ENCODE data around the gene IL1RN. TPM values are rescaled to one million over a fixed set of nuclear protein-coding genes. Genes with fewer than 3 reads are reported as not detected.

Gene IL1RN
- total RNA-seq, 1 donor from 2014 or later, result 11.0 TPM

- H3K27me3 Mint-ChIP-seq, result no peaks in the 10 kb centered on the region
- DNase-seq (ENCODE audit: extremely low spot score, unreplicated experiment), result no peak
- H3K4me3 Mint-ChIP-seq, result peak overlapping the region; percentile 10
- peak overlapping the region; percentile 51 for H3K27ac Mint-ChIP-seq
- peaks cover 21% of the 10 kb centered on the region for H3K4me1 Mint-ChIP-seq (ENCODE audit: unreplicated experiment)
- TF ChIP-seq CTCF (conservative IDR thresholded peaks at IDR 0.05), result no peak
- H3K9me3 Mint-ChIP-seq, result no peaks in the 10 kb centered on the region
- H3K36me3 Mint-ChIP-seq, result no peaks in the 10 kb centered on the region
These were observed 48.6 kb downstream of the IL1RN start for GRCh38 chr2:113175736-113176695.

- Mint-ChIP-seq H3K9me3 (no peaks in the 10 kb centered on the region), H3K27me3 (no peaks in the 10 kb centered on the region), H3K4me1 (ENCODE audit: unreplicated experiment) (peaks cover 21% of the 10 kb centered on the region), H3K4me3 (peak overlapping the region; percentile 10), H3K36me3 (no peaks in the 10 kb centered on the region), H3K27ac (peak overlapping the region; percentile 87)
- DNase-seq (ENCODE audit: extremely low spot score, unreplicated experiment), result no peak
- no peak for TF ChIP-seq CTCF (conservative IDR thresholded peaks at IDR 0.05)
These were observed 49.4 kb downstream of the IL1RN start for GRCh38 chr2:113176696-113177355.

- Mint-ChIP-seq H3K36me3 (no peaks in the 10 kb centered on the region), H3K27ac (peak overlapping the region; percentile 87), H3K9me3 (no peaks in the 10 kb centered on the region), H3K4me3 (peak overlapping the region; percentile 28), H3K4me1 (ENCODE audit: unreplicated experiment) (peaks cover 21% of the 10 kb centered on the region), H3K27me3 (no peaks in the 10 kb centered on the region)
- no peak for TF ChIP-seq CTCF (conservative IDR thresholded peaks at IDR 0.05)
- DNase-seq (ENCODE audit: extremely low spot score, unreplicated experiment), result no peak
These were observed 50.8 kb downstream of the IL1RN start for GRCh38 chr2:113178069-113178746.

GRCh38 chr2:113178891-113179290, 51.5 kb downstream of the IL1RN start:
- H3K27me3 Mint-ChIP-seq, result no peaks in the 10 kb centered on the region
- H3K9me3 Mint-ChIP-seq, result no peaks in the 10 kb centered on the region
- H3K36me3 Mint-ChIP-seq, result no peaks in the 10 kb centered on the region
- TF ChIP-seq CTCF (conservative IDR thresholded peaks at IDR 0.05), result no peak
- H3K4me3 Mint-ChIP-seq, result no peak overlapping the region
- DNase-seq (ENCODE audit: extremely low spot score, unreplicated experiment), result no peak
- H3K4me1 Mint-ChIP-seq (ENCODE audit: unreplicated experiment), result peaks cover 24% of the 10 kb centered on the region
- peak overlapping the region; percentile 87 for H3K27ac Mint-ChIP-seq

- peaks cover 26% of the 10 kb centered on the region for H3K4me1 Mint-ChIP-seq (ENCODE audit: unreplicated experiment)
- TF ChIP-seq CTCF (conservative IDR thresholded peaks at IDR 0.05), result no peak
- H3K36me3 Mint-ChIP-seq, result no peaks in the 10 kb centered on the region
- H3K27me3 Mint-ChIP-seq, result no peaks in the 10 kb centered on the region
- no peaks in the 10 kb centered on the region for H3K9me3 Mint-ChIP-seq
- peak overlapping the region; percentile 87 for H3K27ac Mint-ChIP-seq
- no peak for DNase-seq (ENCODE audit: extremely low spot score, unreplicated experiment)
- H3K4me3 Mint-ChIP-seq, result no peak overlapping the region
These were observed 52.1 kb downstream of the IL1RN start for GRCh38 chr2:113179446-113180045.

Measured in type B pancreatic cell (in vitro differentiated cells).